Immature natural killer cell (primary cell): ENCODE results near the gene SNX6. TPM values are rescaled to one million over a fixed set of nuclear protein-coding genes. Genes with fewer than 3 reads are reported as not detected.

Experiments used
- DNase-seq, 3 donors: peaks; one replicate each; pipeline ENCODE4 v3.0.0; 2022; ENCODE audit warnings: mixed read lengths in 1 of 3
- H3K27ac Mint-ChIP-seq, 6 donors: one replicate each; pipeline ENCODE4 v1.8.0; 2020; ENCODE audit warnings: mixed read lengths in 6 of 6, mild to moderate bottlenecking in 5 of 6, inconsistent platforms in 4 of 6, moderate library complexity in 3 of 6
- H3K27me3 Mint-ChIP-seq, 3 donors: one replicate each; pipeline ENCODE4 v1.8.0; 2020 to 2021; ENCODE audit warnings: low read depth in 3 of 3, mild to moderate bottlenecking in 3 of 3, mixed read lengths in 3 of 3, moderate library complexity in 3 of 3, inconsistent platforms in 1 of 3
- H3K36me3 Mint-ChIP-seq, 3 donors: one replicate each; pipeline ENCODE4 v1.8.0; 2020; ENCODE audit warnings: mixed read lengths in 3 of 3, inconsistent platforms in 2 of 3, mild to moderate bottlenecking in 2 of 3
- H3K4me1 Mint-ChIP-seq, 2 donors: one replicate each; pipeline ENCODE4 v1.8.0; 2020; ENCODE audit warnings: inconsistent platforms in 2 of 2, mild to moderate bottlenecking in 2 of 2, mixed read lengths in 2 of 2, moderate library complexity in 1 of 2
- H3K4me3 Mint-ChIP-seq, 5 donors: one replicate each; pipeline ENCODE4 v1.8.0; 2020; ENCODE audit warnings: mild to moderate bottlenecking in 5 of 5, mixed read lengths in 5 of 5, inconsistent platforms in 3 of 5, moderate library complexity in 3 of 5
- H3K9me3 Mint-ChIP-seq, 6 donors: one replicate each; pipeline ENCODE4 v1.8.0; 2020; ENCODE audit warnings: mild to moderate bottlenecking in 6 of 6, mixed read lengths in 6 of 6, inconsistent platforms in 4 of 6, moderate library complexity in 3 of 6
- polyA plus RNA-seq, 3 donors: library from polyadenylated mRNA; unstranded; fragments of 300-500 nt; fragmentation: Illumina TruSeq; gene quantifications; one replicate each; pipeline ENCODE4 v1.2.3, GENCODE V29; 2021

The SNX6 gene
- polyA plus RNA-seq, 3 donors from 2014 or later, result 141 to 174 (median 149) TPM

DNA sequence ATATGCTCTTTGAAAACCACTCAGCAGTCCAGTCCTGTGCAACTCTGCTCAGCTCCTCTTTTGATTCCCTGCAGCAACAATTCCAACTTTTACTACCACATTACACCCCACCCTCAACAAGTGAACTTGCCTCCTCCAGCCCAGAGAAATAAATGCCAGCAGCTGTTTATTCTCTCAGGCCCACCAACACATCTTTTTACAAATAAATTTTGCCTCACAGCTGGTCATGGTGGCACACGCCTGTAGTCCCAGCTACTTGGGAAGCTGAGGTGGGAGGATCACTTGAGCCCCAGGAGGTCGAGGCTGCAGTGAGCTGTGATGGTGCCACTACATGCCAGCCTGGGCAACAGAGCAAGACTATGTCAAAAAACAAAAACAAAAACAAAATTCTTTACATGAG, 9.8 kb downstream of the SNX6 start:
- Mint-ChIP-seq H3K27ac (peak overlapping the region; percentile 16 to 87 (median 74)), H3K4me3 (no peak overlapping the region), H3K36me3 (peaks cover 4 to 13% (median 11%) of the 10 kb centered on the region in 3 donors), H3K9me3 (no peaks in the 10 kb centered on the region), H3K4me1 (peaks cover 46 to 68% of the 10 kb centered on the region in 2 donors), H3K27me3 (peaks cover 0 to 3% (median 0%) of the 10 kb centered on the region in 3 donors)
- DNase-seq, result no peak

DNA sequence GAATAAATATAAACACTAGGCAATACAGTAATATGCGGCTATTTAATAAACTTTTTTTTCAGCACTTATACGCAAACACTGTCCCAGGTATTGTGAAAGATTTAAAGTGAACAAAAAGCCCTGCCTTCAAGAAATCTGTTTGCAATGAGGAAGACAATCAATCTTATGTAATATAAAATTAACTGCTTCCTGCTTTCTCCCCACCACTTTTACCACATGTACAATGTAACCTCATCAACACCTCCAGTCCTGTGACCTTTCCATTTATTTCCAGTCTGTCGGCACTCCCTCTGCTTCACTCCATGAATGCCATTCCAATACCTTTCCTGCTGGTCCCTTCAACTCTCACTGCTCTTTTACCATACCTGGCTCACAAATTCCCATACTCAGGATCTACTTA, 10.5 kb downstream of the SNX6 start:
- no peak for DNase-seq
- Mint-ChIP-seq H3K36me3 (peaks cover 4 to 13% (median 11%) of the 10 kb centered on the region in 3 donors), H3K4me1 (peaks cover 51 to 68% of the 10 kb centered on the region in 2 donors), H3K9me3 (no peaks in the 10 kb centered on the region), H3K27me3 (peaks cover 0 to 3% (median 0%) of the 10 kb centered on the region in 3 donors), H3K4me3 (peak overlapping the region in 2 of 5 donors; percentile 8 to 45), H3K27ac (peak overlapping the region; percentile 47 to 77 (median 72))

DNA sequence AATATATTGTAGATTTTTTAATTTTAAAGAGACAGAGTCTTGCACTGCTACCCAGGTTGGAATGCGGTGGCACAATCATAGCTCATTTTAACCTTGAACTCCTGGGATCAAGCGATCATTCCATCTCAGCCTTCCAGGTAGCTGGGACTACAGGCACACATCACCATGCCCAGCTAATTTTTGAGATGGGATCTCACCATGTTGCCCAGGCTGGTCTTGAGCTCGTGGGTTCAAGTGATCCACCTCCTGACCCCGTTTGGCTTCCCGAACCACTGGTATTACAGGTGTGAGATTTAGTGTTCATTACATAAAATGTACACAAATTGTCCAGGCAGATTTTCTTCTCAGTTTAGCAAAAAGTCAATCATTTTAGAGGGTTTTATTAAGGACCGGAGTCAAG, 13.6 kb downstream of the SNX6 start:
- no peak for DNase-seq
- no peak overlapping the region for H3K27ac Mint-ChIP-seq
- no peaks in the 10 kb centered on the region for H3K9me3 Mint-ChIP-seq
- H3K36me3 Mint-ChIP-seq, result peaks cover 3 to 7% (median 4%) of the 10 kb centered on the region in 3 donors
- peaks cover 41 to 54% of the 10 kb centered on the region in 2 donors for H3K4me1 Mint-ChIP-seq
- H3K4me3 Mint-ChIP-seq, result no peak overlapping the region
- H3K27me3 Mint-ChIP-seq, result peaks cover 0 to 3% (median 0%) of the 10 kb centered on the region in 3 donors

- H3K4me1 Mint-ChIP-seq, result peaks cover 35 to 49% of the 10 kb centered on the region in 2 donors
- peaks cover 3 to 6% (median 4%) of the 10 kb centered on the region in 3 donors for H3K36me3 Mint-ChIP-seq
- no peak overlapping the region for H3K4me3 Mint-ChIP-seq
- no peak for DNase-seq
- H3K27ac Mint-ChIP-seq, result peak overlapping the region in 4 of 6 donors; percentile 15 to 50 (median 34)
- peaks cover 0 to 3% (median 0%) of the 10 kb centered on the region in 3 donors for H3K27me3 Mint-ChIP-seq
- no peaks in the 10 kb centered on the region for H3K9me3 Mint-ChIP-seq
These were observed 14.4 kb downstream of the SNX6 start for GRCh38 chr14:34615507-34615906.

DNA sequence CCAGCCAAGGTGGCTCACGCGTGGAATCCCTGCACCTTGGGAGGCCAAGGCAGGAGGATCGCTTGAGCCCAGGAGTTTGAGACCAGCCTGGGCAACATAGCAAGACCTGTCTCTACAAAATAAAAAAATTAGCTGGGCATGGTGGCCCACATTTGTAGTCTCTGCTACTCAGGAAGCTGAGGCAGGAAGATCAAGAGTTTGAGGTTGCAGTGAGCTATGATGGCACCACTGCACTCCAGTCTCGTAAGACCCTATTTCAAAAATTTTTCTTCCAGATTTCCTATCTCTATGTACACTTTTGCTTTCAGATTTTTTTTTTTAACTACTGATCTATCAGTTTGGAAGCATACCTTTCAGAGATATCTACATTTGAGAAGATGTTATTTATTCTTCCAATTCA, 15.3 kb downstream of the SNX6 start:
- Mint-ChIP-seq H3K9me3 (no peaks in the 10 kb centered on the region), H3K27me3 (peaks cover 0 to 3% (median 0%) of the 10 kb centered on the region in 3 donors), H3K36me3 (peaks cover 3 to 6% (median 4%) of the 10 kb centered on the region in 3 donors), H3K4me1 (peaks cover 27 to 41% of the 10 kb centered on the region in 2 donors), H3K27ac (peak overlapping the region; percentile 7 to 50 (median 39)), H3K4me3 (peak overlapping the region in 1 of 5 donors; percentile 7)
- DNase-seq, result no peak

- Mint-ChIP-seq H3K27me3 (peaks cover 0 to 1% (median 0%) of the 10 kb centered on the region in 3 donors), H3K4me3 (no peak overlapping the region), H3K4me1 (peaks cover 16 to 20% of the 10 kb centered on the region in 2 donors), H3K9me3 (no peaks in the 10 kb centered on the region), H3K27ac (no peak overlapping the region), H3K36me3 (peaks cover 6 to 7% (median 7%) of the 10 kb centered on the region in 3 donors)
- no peak for DNase-seq
These were observed 19.8 kb downstream of the SNX6 start for GRCh38 chr14:34610101-34610500.

- H3K9me3 Mint-ChIP-seq, result no peaks in the 10 kb centered on the region
- H3K4me3 Mint-ChIP-seq, result no peak overlapping the region
- peaks cover 2 to 18% of the 10 kb centered on the region in 2 donors for H3K4me1 Mint-ChIP-seq
- peak overlapping the region in 4 of 6 donors; percentile 17 to 59 (median 41) for H3K27ac Mint-ChIP-seq
- H3K27me3 Mint-ChIP-seq, result peaks cover 0 to 1% (median 0%) of the 10 kb centered on the region in 3 donors
- DNase-seq, result no peak
- H3K36me3 Mint-ChIP-seq, result peaks cover 10 to 20% (median 17%) of the 10 kb centered on the region in 3 donors
These were observed 24.5 kb downstream of the SNX6 start for GRCh38 chr14:34605461-34605860.

- Mint-ChIP-seq H3K4me1 (peaks cover 2 to 18% of the 10 kb centered on the region in 2 donors), H3K4me3 (no peak overlapping the region), H3K36me3 (peaks cover 10 to 25% (median 18%) of the 10 kb centered on the region in 3 donors), H3K9me3 (no peaks in the 10 kb centered on the region), H3K27ac (peak overlapping the region in 2 of 6 donors; percentile 17 to 43), H3K27me3 (peaks cover 0 to 1% (median 0%) of the 10 kb centered on the region in 3 donors)
- no peak for DNase-seq
These were observed 25.0 kb downstream of the SNX6 start for GRCh38 chr14:34604995-34605394.

- Mint-ChIP-seq H3K27me3 (no peaks in the 10 kb centered on the region), H3K9me3 (no peaks in the 10 kb centered on the region), H3K36me3 (peaks cover 6 to 29% (median 9%) of the 10 kb centered on the region in 3 donors), H3K4me3 (no peak overlapping the region), H3K27ac (no peak overlapping the region), H3K4me1 (no peaks in the 10 kb centered on the region)
- no peak for DNase-seq
These were observed 33.1 kb downstream of the SNX6 start for GRCh38 chr14:34596891-34597290.

DNA sequence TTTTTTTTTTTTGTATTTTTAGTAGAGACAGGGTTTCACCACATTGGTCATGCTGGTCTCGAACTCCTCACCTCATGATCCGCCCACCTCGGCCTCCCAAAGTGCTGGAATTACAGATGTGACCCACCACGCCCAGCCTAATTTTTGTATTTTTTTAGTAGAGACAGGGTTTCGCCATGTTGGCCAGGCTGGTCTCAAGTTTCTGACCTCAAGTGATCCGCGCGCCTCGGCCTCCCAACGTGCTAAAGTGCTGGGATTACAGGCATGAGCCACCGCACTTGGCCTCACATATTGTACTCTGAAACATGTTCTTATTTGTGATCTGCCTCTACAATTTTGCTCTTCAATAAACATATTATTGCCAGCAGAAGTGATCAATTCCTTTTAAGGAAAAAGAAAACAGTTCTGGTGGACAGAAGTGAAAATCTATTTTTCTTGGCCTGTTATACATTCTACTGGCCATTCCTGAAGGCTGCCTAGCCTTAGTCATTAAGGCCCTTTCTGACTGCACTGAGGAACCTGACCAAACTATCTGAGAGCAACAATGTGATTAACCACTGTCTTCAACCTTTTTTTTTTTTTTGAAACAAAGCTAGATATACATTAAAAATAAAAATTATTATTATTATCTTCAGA, 36.1 kb downstream of the SNX6 start:
- Mint-ChIP-seq H3K4me3 (no peak overlapping the region), H3K4me1 (no peaks in the 10 kb centered on the region), H3K9me3 (no peaks in the 10 kb centered on the region), H3K36me3 (peaks cover 4 to 29% (median 8%) of the 10 kb centered on the region in 3 donors), H3K27ac (peak overlapping the region in 1 of 6 donors; percentile 30), H3K27me3 (peaks cover 0 to 1% (median 0%) of the 10 kb centered on the region in 3 donors)
- DNase-seq, result no peak

GRCh38 chr14:34592623-34593022, 37.3 kb downstream of the SNX6 start:
- Mint-ChIP-seq H3K4me3 (no peak overlapping the region), H3K36me3 (peaks cover 4 to 29% (median 8%) of the 10 kb centered on the region in 3 donors), H3K27me3 (peaks cover 0 to 1% (median 0%) of the 10 kb centered on the region in 3 donors), H3K27ac (no peak overlapping the region), H3K4me1 (peaks cover 0 to 5% of the 10 kb centered on the region in 2 donors), H3K9me3 (no peaks in the 10 kb centered on the region)
- no peak for DNase-seq

DNA sequence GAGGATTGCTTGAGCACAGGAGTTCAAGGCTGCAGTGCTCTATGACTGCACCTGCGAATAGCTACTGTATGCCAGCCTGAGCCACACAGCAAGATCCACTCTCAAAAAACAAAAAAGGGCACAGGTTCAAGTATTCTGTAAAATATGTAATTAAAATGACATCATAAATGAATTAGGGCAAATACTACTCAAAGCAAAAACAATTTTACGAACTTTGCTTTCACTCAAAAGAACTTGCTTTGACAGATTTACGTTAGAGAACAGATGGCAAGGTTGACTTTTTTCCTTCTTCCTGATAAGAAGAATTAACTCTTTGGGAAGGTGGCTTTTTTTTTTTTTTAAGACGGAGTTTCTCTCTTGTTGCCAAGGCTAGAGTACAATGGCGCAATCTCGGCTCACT, 46.4 kb downstream of the SNX6 start:
- H3K27ac Mint-ChIP-seq, result no peak overlapping the region
- peaks cover 5 to 28% (median 8%) of the 10 kb centered on the region in 3 donors for H3K36me3 Mint-ChIP-seq
- H3K4me1 Mint-ChIP-seq, result peaks cover 3% of the 10 kb centered on the region in 2 donors
- H3K27me3 Mint-ChIP-seq, result no peaks in the 10 kb centered on the region
- no peak for DNase-seq
- H3K9me3 Mint-ChIP-seq, result no peaks in the 10 kb centered on the region
- H3K4me3 Mint-ChIP-seq, result no peak overlapping the region

DNA sequence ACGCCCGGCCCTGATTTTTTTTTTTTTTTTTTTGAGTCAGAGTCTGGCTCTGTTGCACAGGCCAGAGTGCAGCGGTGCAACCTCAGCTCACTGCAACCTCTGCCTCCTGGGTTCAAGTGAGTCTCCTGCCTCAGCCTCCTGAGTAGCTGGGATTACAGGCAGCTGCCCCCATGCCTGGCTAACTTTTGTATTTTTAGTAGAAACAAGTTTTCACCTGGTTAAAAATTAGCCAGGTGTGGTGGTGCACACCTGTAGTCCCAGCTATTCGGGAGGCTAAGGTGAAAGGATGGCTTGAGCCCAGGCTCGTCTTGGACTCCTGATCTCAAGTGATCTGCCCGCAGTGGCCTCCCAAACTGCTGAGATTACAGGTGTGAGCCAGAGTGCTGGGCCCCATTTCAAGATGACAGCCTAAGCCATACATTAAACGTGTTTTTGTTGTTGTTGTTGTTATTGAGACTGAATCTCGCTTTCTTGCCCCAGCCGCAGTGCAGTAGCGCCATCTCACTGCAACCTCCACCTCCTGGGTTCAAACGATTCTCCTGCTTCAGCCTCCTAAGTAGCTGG, 47.7 kb downstream of the SNX6 start:
- Mint-ChIP-seq H3K9me3 (no peaks in the 10 kb centered on the region), H3K4me3 (no peak overlapping the region), H3K36me3 (peaks cover 5 to 28% (median 8%) of the 10 kb centered on the region in 3 donors), H3K4me1 (peaks cover 3 to 5% of the 10 kb centered on the region in 2 donors), H3K27me3 (no peaks in the 10 kb centered on the region), H3K27ac (no peak overlapping the region)
- no peak for DNase-seq

- Mint-ChIP-seq H3K27me3 (no peaks in the 10 kb centered on the region), H3K4me1 (peaks cover 3 to 6% of the 10 kb centered on the region in 2 donors), H3K9me3 (no peaks in the 10 kb centered on the region), H3K27ac (peak overlapping the region in 1 of 6 donors; percentile 18), H3K4me3 (no peak overlapping the region), H3K36me3 (peaks cover 5 to 25% (median 8%) of the 10 kb centered on the region in 3 donors)
- no peak for DNase-seq
These were observed 49.6 kb downstream of the SNX6 start for GRCh38 chr14:34580381-34580780.
